Measurements from ENCODE around the gene AGA.

The AGA gene

DNA sequence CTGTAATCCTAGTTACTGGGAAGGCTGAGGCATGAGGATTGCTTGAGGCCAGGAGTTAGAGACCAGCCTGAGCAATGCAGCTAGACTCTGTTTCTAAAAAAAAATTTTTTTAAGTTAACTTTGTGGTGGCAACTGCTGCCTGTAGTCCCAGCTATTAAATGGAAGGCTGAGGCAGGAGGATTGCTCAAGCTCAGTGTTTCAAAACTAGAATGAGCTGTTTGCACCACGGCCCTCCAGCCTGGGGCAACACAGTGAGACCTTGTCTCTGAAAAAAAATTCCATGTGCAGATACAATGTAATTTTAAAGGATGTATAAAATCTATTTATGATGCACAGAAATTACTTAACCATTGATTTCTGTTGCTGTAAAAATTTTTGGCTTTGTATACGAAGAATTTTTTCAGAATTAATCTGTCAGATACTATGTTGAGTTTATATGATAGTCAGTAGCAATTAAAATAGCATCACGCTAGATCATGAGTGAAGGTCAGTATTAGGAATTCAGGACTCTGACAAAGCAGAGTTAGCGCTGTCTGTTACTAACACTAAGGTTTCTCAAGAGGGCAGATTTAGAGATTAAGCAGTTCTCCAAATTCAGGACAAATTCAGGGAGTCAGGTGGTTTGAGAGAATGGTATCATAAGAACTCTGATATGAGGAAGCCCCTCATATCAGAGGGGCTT, 8.3 kb upstream of the AGA start:
- H3K4me2 ChIP-seq (ENCODE audit: low read length), result no peak overlapping the region
- no peaks in the 10 kb centered on the region for H3K9me3 ChIP-seq (ENCODE audit: insufficient read depth, low read length)
- no peaks in the 10 kb centered on the region for H4K20me1 ChIP-seq (ENCODE audit: insufficient read depth, low read length)
- H3K4me3 ChIP-seq (ENCODE audit: low read length), result no peak overlapping the region
- H3K36me3 ChIP-seq (replicated peaks; ENCODE audit: low read depth, low read length), result no peaks in the 10 kb centered on the region
- no peaks in the 10 kb centered on the region for H3K4me1 ChIP-seq (ENCODE audit: low read length)
- TF ChIP-seq CTCF (IDR thresholded peaks at IDR 0.05; ENCODE audit: low read depth, low read length) (no peak), EZH2phosphoT487 (IDR thresholded peaks at IDR 0.05; ENCODE audit: low read depth) (no peak)
- no peak overlapping the region for H2AFZ ChIP-seq (ENCODE audit: low read depth, low read length)
- no peaks in the 10 kb centered on the region for H3K27me3 ChIP-seq (ENCODE audit: low read depth, low read length)
- H3K27ac ChIP-seq (ENCODE audit: low read length), result no peak overlapping the region
- H3K9ac ChIP-seq (ENCODE audit: low read length), result no peak overlapping the region
- H3K79me2 ChIP-seq (ENCODE audit: low read length), result no peaks in the 10 kb centered on the region

GRCh38 chr4:177448850-177449249, 6.6 kb upstream of the AGA start:
- H3K4me2 ChIP-seq (ENCODE audit: low read length), result no peak overlapping the region
- no peak overlapping the region for H3K4me3 ChIP-seq (ENCODE audit: low read length)
- no peak overlapping the region for H3K9ac ChIP-seq (ENCODE audit: low read length)

DNA sequence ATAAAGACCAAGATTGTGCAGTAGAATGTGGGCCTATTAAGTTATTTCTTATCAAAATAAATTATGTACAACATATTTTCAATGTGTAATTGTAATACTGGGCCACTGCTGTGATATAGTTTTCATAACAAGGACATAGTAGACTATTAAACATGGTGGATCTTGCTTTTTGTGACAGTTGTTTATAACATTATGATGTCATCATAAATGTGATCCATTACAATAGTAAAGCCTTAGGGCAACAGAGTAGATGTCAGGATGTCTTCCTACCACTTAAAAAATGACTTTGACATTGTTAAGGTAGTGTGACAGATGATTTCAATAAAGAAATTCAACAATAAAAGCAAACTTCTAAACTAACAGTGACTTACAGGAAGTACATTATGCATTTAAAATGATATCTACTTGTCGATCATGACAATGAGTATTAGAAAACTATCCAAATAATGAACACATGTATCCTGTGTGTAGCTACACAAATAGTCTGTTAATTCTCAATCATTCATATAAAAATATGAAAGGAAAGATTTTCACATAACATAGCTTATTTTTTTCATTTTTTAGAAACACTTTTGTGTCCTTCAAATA, 5.3 kb upstream of the AGA start:
- Histone ChIP-seq H3K9ac (ENCODE audit: low read length) (no peak overlapping the region), H3K9me3 (ENCODE audit: insufficient read depth, low read length) (no peaks in the 10 kb centered on the region), H3K4me2 (ENCODE audit: low read length) (no peak overlapping the region), H3K27ac (ENCODE audit: low read length) (no peak overlapping the region), H3K4me1 (ENCODE audit: low read length) (peaks cover 3% of the 10 kb centered on the region; the same call in 1 of the 2 replicates), H3K4me3 (ENCODE audit: low read length) (no peak overlapping the region), H3K27me3 (ENCODE audit: low read depth, low read length) (no peaks in the 10 kb centered on the region), H2AFZ (ENCODE audit: low read depth, low read length) (no peak overlapping the region), H3K36me3 (replicated peaks; ENCODE audit: low read depth, low read length) (no peaks in the 10 kb centered on the region), H3K79me2 (ENCODE audit: low read length) (no peaks in the 10 kb centered on the region), H4K20me1 (ENCODE audit: insufficient read depth, low read length) (no peaks in the 10 kb centered on the region)
- TF ChIP-seq CTCF (IDR thresholded peaks at IDR 0.05; ENCODE audit: low read depth, low read length) (no peak), EZH2phosphoT487 (IDR thresholded peaks at IDR 0.05; ENCODE audit: low read depth) (no peak)

More at GRCh38 chr4:177448850-177449249, 6.6 kb upstream of the AGA start:
- no peaks in the 10 kb centered on the region for H4K20me1 ChIP-seq (ENCODE audit: insufficient read depth, low read length)
- no peaks in the 10 kb centered on the region for H3K27me3 ChIP-seq (ENCODE audit: low read depth, low read length)
- H3K36me3 ChIP-seq (replicated peaks; ENCODE audit: low read depth, low read length), result no peaks in the 10 kb centered on the region
- TF ChIP-seq EZH2phosphoT487 (IDR thresholded peaks at IDR 0.05; ENCODE audit: low read depth), result no peak
- H3K9me3 ChIP-seq (ENCODE audit: insufficient read depth, low read length), result no peaks in the 10 kb centered on the region
- no peak overlapping the region for H3K27ac ChIP-seq (ENCODE audit: low read length)
- no peaks in the 10 kb centered on the region for H3K79me2 ChIP-seq (ENCODE audit: low read length)
- H3K4me1 ChIP-seq (ENCODE audit: low read length), result no peaks in the 10 kb centered on the region
- no peak overlapping the region for H2AFZ ChIP-seq (ENCODE audit: low read depth, low read length)

DNA sequence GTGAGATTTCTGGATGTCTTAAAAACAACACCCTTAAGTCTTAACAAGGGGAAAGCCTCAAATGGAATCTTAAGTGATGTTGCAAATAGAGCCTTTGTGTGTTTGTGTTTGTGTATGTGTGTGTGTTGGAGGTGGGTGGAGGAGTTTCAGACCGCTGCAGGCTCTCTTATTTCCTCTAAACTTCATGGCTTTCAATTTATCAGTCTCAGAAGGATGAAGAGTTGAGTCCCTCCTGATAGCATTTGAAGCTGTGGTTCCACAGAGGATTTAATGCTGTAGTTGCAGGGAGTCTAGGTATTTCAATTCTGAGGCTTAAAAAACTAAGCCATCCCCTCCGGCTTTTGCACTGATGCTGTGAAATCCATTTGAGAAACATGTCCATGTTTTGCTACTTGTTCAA, 4.3 kb upstream of the AGA start:
- H4K20me1 ChIP-seq (ENCODE audit: insufficient read depth, low read length), result no peaks in the 10 kb centered on the region
- H2AFZ ChIP-seq (ENCODE audit: low read depth, low read length), result no peak overlapping the region
- peaks cover 3% of the 10 kb centered on the region; the same call in 1 of the 2 replicates for H3K4me1 ChIP-seq (ENCODE audit: low read length)
- H3K79me2 ChIP-seq (ENCODE audit: low read length), result no peaks in the 10 kb centered on the region
- no peak overlapping the region for H3K9ac ChIP-seq (ENCODE audit: low read length)
- no peak overlapping the region for H3K27ac ChIP-seq (ENCODE audit: low read length)
- no peaks in the 10 kb centered on the region for H3K36me3 ChIP-seq (replicated peaks; ENCODE audit: low read depth, low read length)
- H3K27me3 ChIP-seq (ENCODE audit: low read depth, low read length), result no peaks in the 10 kb centered on the region
- no peaks in the 10 kb centered on the region for H3K9me3 ChIP-seq (ENCODE audit: insufficient read depth, low read length)
- no peak overlapping the region for H3K4me3 ChIP-seq (ENCODE audit: low read length)
- TF ChIP-seq CTCF (IDR thresholded peaks at IDR 0.05; ENCODE audit: low read depth, low read length) (no peak), EZH2phosphoT487 (IDR thresholded peaks at IDR 0.05; ENCODE audit: low read depth) (no peak)
- H3K4me2 ChIP-seq (ENCODE audit: low read length), result no peak overlapping the region

Data from OCI-LY3 (cell line).